Thyroid gland (tissue), 4 donors: ENCODE data around the gene ORC3.

Experiments
- CTCF ChIP-seq, 6 experiments: fragments of 200-600 bp in 3 of 6; fragments of 450-650 bp in 3 of 6; sonication (generic) in 3 of 6; IDR thresholded peaks; one replicate each; pipeline ENCODE4 v1.5.1; 2016 to 2019; ENCODE audit warnings: antibody characterized with exemption in 6 of 6, mild to moderate bottlenecking in 2 of 6, inconsistent platforms in 1 of 6, moderate library complexity in 1 of 6
- POLR2A ChIP-seq, 2 donors: fragments of 450-650 bp; IDR thresholded peaks; one replicate each; pipeline ENCODE4 v1.6.1; 2017; ENCODE audit warnings: antibody characterized with exemption in 2 of 2, mild to moderate bottlenecking in 2 of 2, moderate library complexity in 1 of 2

GRCh38 chr6:87654122-87654521, 64.2 kb downstream of the ORC3 start:
- TF ChIP-seq CTCF (IDR thresholded peaks at IDR 0.05) (no peak), POLR2A (IDR thresholded peaks at IDR 0.05) (no peak)
